Activated CD8-positive, alpha-beta memory T cell treated with anti-CD3 and anti-CD28 coated beads for 24 hours (primary cell): ENCODE measurements around the gene CTTNBP2.

Source experiments
- DNase-seq: peaks from one replicate; pipeline ENCODE4 v3.0.0-alpha.2; 2020

Gene CTTNBP2, protein sequence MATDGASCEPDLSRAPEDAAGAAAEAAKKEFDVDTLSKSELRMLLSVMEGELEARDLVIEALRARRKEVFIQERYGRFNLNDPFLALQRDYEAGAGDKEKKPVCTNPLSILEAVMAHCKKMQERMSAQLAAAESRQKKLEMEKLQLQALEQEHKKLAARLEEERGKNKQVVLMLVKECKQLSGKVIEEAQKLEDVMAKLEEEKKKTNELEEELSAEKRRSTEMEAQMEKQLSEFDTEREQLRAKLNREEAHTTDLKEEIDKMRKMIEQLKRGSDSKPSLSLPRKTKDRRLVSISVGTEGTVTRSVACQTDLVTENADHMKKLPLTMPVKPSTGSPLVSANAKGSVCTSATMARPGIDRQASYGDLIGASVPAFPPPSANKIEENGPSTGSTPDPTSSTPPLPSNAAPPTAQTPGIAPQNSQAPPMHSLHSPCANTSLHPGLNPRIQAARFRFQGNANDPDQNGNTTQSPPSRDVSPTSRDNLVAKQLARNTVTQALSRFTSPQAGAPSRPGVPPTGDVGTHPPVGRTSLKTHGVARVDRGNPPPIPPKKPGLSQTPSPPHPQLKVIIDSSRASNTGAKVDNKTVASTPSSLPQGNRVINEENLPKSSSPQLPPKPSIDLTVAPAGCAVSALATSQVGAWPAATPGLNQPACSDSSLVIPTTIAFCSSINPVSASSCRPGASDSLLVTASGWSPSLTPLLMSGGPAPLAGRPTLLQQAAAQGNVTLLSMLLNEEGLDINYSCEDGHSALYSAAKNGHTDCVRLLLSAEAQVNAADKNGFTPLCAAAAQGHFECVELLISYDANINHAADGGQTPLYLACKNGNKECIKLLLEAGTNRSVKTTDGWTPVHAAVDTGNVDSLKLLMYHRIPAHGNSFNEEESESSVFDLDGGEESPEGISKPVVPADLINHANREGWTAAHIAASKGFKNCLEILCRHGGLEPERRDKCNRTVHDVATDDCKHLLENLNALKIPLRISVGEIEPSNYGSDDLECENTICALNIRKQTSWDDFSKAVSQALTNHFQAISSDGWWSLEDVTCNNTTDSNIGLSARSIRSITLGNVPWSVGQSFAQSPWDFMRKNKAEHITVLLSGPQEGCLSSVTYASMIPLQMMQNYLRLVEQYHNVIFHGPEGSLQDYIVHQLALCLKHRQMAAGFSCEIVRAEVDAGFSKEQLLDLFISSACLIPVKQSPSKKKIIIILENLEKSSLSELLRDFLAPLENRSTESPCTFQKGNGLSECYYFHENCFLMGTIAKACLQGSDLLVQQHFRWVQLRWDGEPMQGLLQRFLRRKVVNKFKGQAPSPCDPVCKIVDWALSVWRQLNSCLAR (N-terminal part only)

DNA sequence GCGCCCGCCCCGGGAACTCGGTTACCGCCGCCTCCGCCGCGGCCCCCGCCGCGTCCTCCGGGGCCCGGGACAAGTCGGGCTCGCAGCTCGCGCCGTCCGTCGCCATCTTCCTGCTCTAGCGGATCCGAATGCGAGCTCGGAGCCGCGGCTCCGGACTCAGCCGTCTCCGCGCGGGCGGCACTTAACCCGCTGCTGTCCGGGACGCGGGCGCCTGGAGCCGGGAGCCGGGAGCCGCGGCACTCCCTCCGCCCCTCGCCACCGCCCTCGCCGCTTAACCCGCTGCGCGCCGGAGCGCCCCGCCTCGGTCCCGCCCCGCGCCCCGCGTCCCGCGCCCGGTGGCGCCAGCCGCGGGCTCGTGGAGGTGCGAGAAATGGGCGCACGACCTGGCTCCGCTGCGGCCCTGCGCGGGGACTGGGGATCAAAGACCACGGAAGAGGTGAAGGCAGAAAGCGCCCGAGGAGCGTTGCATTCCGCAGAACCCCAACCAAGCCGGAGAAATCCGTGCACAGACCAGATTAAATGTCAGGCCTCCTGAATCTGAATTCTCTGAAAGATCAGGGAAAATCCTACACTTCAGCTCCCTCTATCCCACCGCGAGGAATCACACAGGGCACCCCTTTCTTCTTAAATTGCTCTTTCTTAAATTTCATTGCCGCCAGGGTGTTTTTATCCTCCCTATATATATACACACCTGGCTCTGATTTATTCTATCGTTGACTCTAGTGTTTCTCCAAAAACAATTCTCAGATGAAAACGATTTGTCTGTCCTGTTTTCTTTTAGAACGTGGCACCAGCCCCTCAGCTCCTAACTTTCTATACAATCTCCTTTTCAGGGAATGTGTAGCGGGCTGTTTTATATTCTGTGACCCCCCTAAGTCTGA, at the start of gene CTTNBP2:
CTTNBP2 (minus strand) TSS at position 132 of the 881 bp plus-strand sequence; CDS start at position 106, 26 bp downstream.
- peak; percentile 55 for DNase-seq

GRCh38 chr7:117916309-117916708, 43.1 kb upstream of the CTTNBP2 start:
- DNase-seq = no peak

DNA sequence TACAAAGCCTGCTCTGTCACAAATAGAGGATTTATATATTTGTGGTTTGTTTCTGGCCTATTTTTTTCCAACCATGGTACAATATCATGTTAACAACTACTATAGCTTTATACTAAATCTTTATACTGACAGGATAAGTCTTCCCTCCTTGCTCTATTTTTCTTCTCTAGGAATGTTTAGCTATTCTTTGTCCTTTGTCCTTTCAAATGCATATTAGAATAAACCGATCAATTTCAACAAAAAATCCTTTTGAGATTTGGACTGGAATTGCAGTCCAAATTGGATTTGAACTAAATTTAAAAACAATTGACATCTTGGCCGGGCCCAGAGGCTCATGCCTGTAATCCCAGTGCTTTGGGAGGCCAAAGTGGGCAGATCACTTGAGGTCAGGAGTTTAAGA, 39.2 kb upstream of the CTTNBP2 start:
- no peak for DNase-seq

- DNase-seq = no peak
These were observed 35.0 kb upstream of the CTTNBP2 start for GRCh38 chr7:117908031-117908795.

GRCh38 chr7:117907049-117907640, 33.9 kb upstream of the CTTNBP2 start:
- no peak for DNase-seq

DNA sequence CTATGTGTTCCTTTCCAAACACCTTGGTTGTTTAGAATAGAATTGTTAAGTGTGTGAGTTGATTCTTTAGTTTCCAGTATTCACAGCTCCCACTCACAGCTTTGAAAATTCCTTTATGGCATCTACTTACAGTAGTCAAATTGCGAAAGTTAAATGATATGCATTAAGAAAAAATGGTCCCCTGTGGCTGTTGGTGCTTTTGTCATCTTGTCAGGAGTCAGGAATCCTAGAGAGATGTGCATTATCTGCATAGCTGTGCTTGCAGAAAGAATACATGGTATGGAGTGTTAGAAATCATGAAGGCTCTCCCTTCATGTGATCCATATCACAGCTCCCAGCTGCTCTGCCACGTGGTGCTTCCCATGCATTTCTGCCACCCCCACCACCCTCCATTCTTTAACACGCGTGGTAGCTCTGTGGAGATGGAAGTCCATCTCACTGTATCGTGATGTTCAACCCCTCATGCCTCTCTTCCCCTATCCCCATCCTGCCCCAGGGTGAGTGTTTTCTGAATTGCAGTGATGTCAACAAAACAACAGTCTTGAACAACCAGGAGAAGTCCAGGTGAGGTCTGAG, 29.2 kb upstream of the CTTNBP2 start:
- no peak for DNase-seq

GRCh38 chr7:117901089-117901797, 28.0 kb upstream of the CTTNBP2 start:
- no peak for DNase-seq

GRCh38 chr7:117896339-117896738, 23.1 kb upstream of the CTTNBP2 start:
- no peak for DNase-seq

GRCh38 chr7:117895276-117895675, 22.0 kb upstream of the CTTNBP2 start:
- no peak for DNase-seq

GRCh38 chr7:117894037-117894436, 20.8 kb upstream of the CTTNBP2 start:
- no peak for DNase-seq

DNA sequence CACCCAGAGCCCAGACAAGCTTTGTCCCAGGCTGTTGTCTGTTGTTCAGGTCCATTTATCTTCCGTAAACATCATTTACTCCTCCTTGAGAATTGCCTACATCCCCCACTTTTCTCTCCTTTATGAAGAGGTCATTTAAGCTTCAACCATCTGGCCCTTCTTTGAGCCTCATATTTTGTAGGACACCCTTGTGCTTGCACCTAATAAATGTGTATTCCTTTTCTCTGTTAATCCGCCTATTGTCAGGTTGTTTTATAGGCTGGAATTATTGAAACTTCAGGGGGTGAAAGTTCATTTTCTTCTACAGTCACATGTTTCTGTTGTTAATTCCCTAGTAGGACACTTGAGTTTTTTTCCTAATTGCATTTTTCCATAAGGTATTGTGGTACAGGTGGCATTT, 19.6 kb upstream of the CTTNBP2 start:
- DNase-seq = no peak

GRCh38 chr7:117889611-117890010, 16.4 kb upstream of the CTTNBP2 start:
- DNase-seq = no peak

DNA sequence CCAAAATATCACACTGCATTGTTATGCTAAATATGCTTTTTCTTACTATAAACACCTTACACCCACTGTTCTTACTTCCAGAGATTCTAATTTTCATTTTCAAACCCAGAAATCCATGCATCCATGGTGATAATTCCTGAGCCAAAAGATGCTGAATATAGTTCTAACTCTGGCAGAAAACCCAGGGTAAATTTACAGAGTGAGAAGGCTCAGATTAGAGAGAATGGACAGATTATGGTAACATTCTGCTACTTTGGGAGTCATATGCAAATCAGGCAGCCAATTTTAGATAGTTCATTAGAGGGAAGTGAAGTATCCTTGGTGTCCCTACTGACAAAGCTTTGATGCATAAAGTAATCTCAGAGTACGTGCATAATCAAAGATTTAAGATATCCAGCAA, 15.4 kb upstream of the CTTNBP2 start:
- no peak for DNase-seq

GRCh38 chr7:117882594-117882993, 9.4 kb upstream of the CTTNBP2 start:
- no peak for DNase-seq

DNA sequence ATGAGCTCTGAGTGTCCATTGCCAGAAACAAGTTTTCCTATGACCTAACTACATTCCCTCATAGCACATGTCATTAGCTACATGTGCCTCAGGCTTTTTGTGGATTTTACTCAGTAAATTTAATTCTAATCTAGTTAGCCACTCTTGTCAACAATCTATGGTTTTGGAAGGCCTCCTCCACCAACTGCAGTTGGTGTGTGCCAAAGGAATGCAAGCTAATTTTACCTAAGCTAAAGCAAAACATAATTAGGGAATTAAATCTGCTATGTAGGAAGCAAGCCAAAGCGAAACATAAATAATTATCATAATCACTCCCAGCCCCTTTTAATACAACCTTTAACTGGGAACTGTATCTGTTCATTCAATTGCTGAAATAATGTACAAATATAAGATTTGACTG, 3.5 kb upstream of the CTTNBP2 start:
- DNase-seq = no peak

DNA sequence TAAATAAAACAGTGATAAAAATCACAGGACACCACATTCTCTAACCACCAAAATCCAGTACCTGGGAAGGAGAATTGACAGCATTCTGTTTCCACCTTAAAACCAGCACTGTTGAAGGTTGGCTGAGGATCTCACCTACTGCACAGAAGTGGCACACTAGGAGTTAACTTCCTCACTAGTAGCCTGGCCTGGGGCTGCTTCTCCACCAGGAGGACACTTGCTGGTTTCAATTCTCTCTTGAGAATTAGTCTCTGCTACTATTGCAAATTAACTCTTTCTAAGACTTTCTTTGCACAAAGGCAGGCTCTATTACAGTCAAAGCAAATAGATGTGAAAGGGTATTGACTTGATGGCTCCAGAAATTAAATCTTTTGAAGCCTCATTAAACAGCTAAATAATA, 2.3 kb upstream of the CTTNBP2 start:
- DNase-seq = no peak

DNA sequence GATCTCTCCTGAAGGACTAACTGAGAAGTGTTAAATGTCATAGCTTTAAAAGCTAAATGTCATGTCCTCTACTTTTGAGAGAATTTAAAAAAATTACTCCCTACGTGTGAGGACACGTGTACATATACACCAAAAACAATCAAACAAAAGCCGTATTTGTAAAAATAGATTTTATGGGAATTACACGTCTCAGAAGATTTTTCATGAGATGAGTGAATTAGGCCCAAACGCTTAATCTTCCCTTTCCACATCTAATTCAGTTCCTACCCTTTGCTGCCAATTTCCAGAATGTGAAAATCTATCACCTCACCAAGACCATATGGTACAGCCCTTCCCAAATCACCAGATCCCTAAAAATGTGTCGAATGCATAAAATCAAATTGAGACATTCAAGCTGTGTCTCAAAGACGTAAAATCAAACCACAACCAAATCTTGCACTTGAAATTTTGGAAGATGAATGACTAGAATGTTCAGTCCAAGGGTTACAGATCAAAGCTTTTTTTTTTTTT, 1.0 kb upstream of the CTTNBP2 start:
- no peak for DNase-seq

DNA sequence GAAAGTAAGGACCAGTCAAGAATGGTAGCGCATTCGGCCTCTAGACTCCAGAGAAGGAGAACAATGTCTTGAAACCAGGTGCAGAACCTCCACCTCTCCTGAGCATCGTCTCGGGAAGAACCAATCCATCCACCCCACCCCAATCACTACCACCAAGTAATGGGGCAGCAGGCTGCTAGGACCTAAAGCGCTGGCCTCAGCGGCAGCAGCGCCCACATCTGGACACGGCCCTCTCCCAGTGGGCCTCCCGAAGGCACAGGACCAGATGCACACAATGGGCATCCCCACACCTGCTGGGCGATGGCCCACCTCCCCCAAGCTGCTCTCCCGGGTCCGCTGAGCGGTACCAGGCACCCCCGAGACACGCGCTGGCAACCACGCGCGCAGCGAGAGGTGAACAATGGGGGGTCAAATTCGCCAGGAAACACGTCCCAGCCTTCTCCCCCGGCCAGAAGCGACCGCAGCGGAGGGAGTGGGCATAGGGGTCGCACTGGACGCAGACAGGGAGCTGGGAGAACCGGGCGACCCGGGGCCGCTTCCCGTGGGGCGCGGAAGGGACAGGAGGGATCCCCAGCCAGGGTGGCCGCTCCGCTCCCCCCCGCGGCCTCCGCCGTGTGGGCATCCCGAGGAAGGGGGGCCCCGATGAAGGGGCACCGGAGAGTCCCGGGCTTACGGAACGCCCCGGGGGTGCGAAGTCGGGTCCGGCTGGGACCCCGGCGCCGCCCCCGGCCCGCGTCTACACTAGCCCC, 506 bp downstream of the CTTNBP2 start:
- no peak for DNase-seq
